ENCODE results near the gene ABHD6.
"Not testable (repeated sequence)": the region's sequence is repeated elsewhere in the genome, so short reads cannot be mapped to it uniquely, and the experiment has no call there.

- not testable (repeated sequence) for TF ChIP-seq CTCF (IDR thresholded peaks at IDR 0.05; ENCODE audit: insufficient read depth, low read length); REST (IDR thresholded peaks at IDR 0.05; ENCODE audit: insufficient replicate concordance, low read depth)
Measured at GRCh38 chr3:58288964-58289613, 51.5 kb downstream of the ABHD6 start.
